ENCODE data around the gene CES3.

The CES3 gene

GRCh38 chr16:67013233-67013822, 52.3 kb downstream of the CES3 start:
- H3K36me3 Mint-ChIP-seq (ENCODE audit: low read depth), result peaks cover 4% of the 10 kb centered on the region
- peak overlapping the region; percentile 68 for H3K27ac Mint-ChIP-seq
- no peaks in the 10 kb centered on the region for H3K27me3 Mint-ChIP-seq (ENCODE audit: low read depth)
- peak overlapping the region; percentile 81 for H3K4me3 Mint-ChIP-seq
- no peaks in the 10 kb centered on the region for H3K9me3 Mint-ChIP-seq
- H3K4me1 Mint-ChIP-seq (ENCODE audit: low read depth), result peaks cover 43% of the 10 kb centered on the region

GRCh38 chr16:67013823-67014633, 53.0 kb downstream of the CES3 start:
- Mint-ChIP-seq H3K36me3 (ENCODE audit: low read depth) (peaks cover 2% of the 10 kb centered on the region), H3K27me3 (ENCODE audit: low read depth) (no peaks in the 10 kb centered on the region), H3K4me3 (peak overlapping the region; percentile 90), H3K27ac (peak overlapping the region; percentile 91), H3K9me3 (no peaks in the 10 kb centered on the region), H3K4me1 (ENCODE audit: low read depth) (peaks cover 43% of the 10 kb centered on the region)

- Mint-ChIP-seq H3K27ac (peak overlapping the region; percentile 91), H3K36me3 (ENCODE audit: low read depth) (peaks cover 1% of the 10 kb centered on the region), H3K4me3 (peak overlapping the region; percentile 90), H3K27me3 (ENCODE audit: low read depth) (no peaks in the 10 kb centered on the region), H3K9me3 (no peaks in the 10 kb centered on the region), H3K4me1 (ENCODE audit: low read depth) (peaks cover 38% of the 10 kb centered on the region)
Observed at GRCh38 chr16:67014634-67015312, 53.7 kb downstream of the CES3 start.

- no peaks in the 10 kb centered on the region for H3K9me3 Mint-ChIP-seq
- peaks cover 37% of the 10 kb centered on the region for H3K4me1 Mint-ChIP-seq (ENCODE audit: low read depth)
- H3K4me3 Mint-ChIP-seq, result no peak overlapping the region
- H3K36me3 Mint-ChIP-seq (ENCODE audit: low read depth), result no peaks in the 10 kb centered on the region
- H3K27me3 Mint-ChIP-seq (ENCODE audit: low read depth), result no peaks in the 10 kb centered on the region
- H3K27ac Mint-ChIP-seq, result peak overlapping the region; percentile 91
Observed at GRCh38 chr16:67015313-67015731, 54.3 kb downstream of the CES3 start.

- Mint-ChIP-seq H3K9me3 (no peaks in the 10 kb centered on the region), H3K27ac (peak overlapping the region; percentile 51), H3K27me3 (ENCODE audit: low read depth) (no peaks in the 10 kb centered on the region), H3K4me1 (ENCODE audit: low read depth) (peaks cover 36% of the 10 kb centered on the region), H3K36me3 (ENCODE audit: low read depth) (no peaks in the 10 kb centered on the region), H3K4me3 (no peak overlapping the region)
Observed at GRCh38 chr16:67016143-67016542, 55.1 kb downstream of the CES3 start.

GRCh38 chr16:67016681-67017420, 55.8 kb downstream of the CES3 start:
- peak overlapping the region; percentile 51 for H3K27ac Mint-ChIP-seq
- H3K4me1 Mint-ChIP-seq (ENCODE audit: low read depth), result peaks cover 36% of the 10 kb centered on the region
- H3K9me3 Mint-ChIP-seq, result no peaks in the 10 kb centered on the region
- no peak overlapping the region for H3K4me3 Mint-ChIP-seq
- H3K36me3 Mint-ChIP-seq (ENCODE audit: low read depth), result no peaks in the 10 kb centered on the region
- no peaks in the 10 kb centered on the region for H3K27me3 Mint-ChIP-seq (ENCODE audit: low read depth)

GRCh38 chr16:67017421-67017750, 56.3 kb downstream of the CES3 start:
- no peaks in the 10 kb centered on the region for H3K36me3 Mint-ChIP-seq (ENCODE audit: low read depth)
- no peak overlapping the region for H3K4me3 Mint-ChIP-seq
- no peaks in the 10 kb centered on the region for H3K27me3 Mint-ChIP-seq (ENCODE audit: low read depth)
- no peaks in the 10 kb centered on the region for H3K9me3 Mint-ChIP-seq
- peak overlapping the region; percentile 67 for H3K27ac Mint-ChIP-seq
- peaks cover 34% of the 10 kb centered on the region for H3K4me1 Mint-ChIP-seq (ENCODE audit: low read depth)

GRCh38 chr16:67017810-67018488, 56.9 kb downstream of the CES3 start:
- H3K9me3 Mint-ChIP-seq, result no peaks in the 10 kb centered on the region
- peaks cover 39% of the 10 kb centered on the region for H3K4me1 Mint-ChIP-seq (ENCODE audit: low read depth)
- H3K36me3 Mint-ChIP-seq (ENCODE audit: low read depth), result no peaks in the 10 kb centered on the region
- H3K27ac Mint-ChIP-seq, result peak overlapping the region; percentile 67
- no peak overlapping the region for H3K4me3 Mint-ChIP-seq
- H3K27me3 Mint-ChIP-seq (ENCODE audit: low read depth), result no peaks in the 10 kb centered on the region

GRCh38 chr16:67019171-67019570, 58.1 kb downstream of the CES3 start:
- H3K27ac Mint-ChIP-seq, result no peak overlapping the region
- no peaks in the 10 kb centered on the region for H3K9me3 Mint-ChIP-seq
- H3K4me3 Mint-ChIP-seq, result no peak overlapping the region
- peaks cover 40% of the 10 kb centered on the region for H3K4me1 Mint-ChIP-seq (ENCODE audit: low read depth)
- H3K27me3 Mint-ChIP-seq (ENCODE audit: low read depth), result no peaks in the 10 kb centered on the region
- no peaks in the 10 kb centered on the region for H3K36me3 Mint-ChIP-seq (ENCODE audit: low read depth)

- H3K36me3 Mint-ChIP-seq (ENCODE audit: low read depth), result no peaks in the 10 kb centered on the region
- no peak overlapping the region for H3K27ac Mint-ChIP-seq
- H3K4me1 Mint-ChIP-seq (ENCODE audit: low read depth), result peaks cover 38% of the 10 kb centered on the region
- H3K4me3 Mint-ChIP-seq, result no peak overlapping the region
- no peaks in the 10 kb centered on the region for H3K27me3 Mint-ChIP-seq (ENCODE audit: low read depth)
- H3K9me3 Mint-ChIP-seq, result no peaks in the 10 kb centered on the region
Observed at GRCh38 chr16:67021321-67021720, 60.3 kb downstream of the CES3 start.

- Mint-ChIP-seq H3K27ac (no peak overlapping the region), H3K9me3 (no peaks in the 10 kb centered on the region), H3K4me1 (ENCODE audit: low read depth) (peaks cover 39% of the 10 kb centered on the region), H3K36me3 (ENCODE audit: low read depth) (no peaks in the 10 kb centered on the region), H3K4me3 (no peak overlapping the region), H3K27me3 (ENCODE audit: low read depth) (no peaks in the 10 kb centered on the region)
Observed at GRCh38 chr16:67022531-67023214, 61.6 kb downstream of the CES3 start.

- Mint-ChIP-seq H3K9me3 (no peaks in the 10 kb centered on the region), H3K4me3 (no peak overlapping the region), H3K36me3 (ENCODE audit: low read depth) (no peaks in the 10 kb centered on the region), H3K4me1 (ENCODE audit: low read depth) (peaks cover 38% of the 10 kb centered on the region), H3K27me3 (ENCODE audit: low read depth) (no peaks in the 10 kb centered on the region), H3K27ac (no peak overlapping the region)
Observed at GRCh38 chr16:67023689-67024088, 62.6 kb downstream of the CES3 start.
